Measurements from ENCODE around the gene GJA3. TPM values are rescaled to one million over a fixed set of nuclear protein-coding genes. Genes with fewer than 3 reads are reported as not detected.

The GJA3 gene
- total and polyA plus RNA-seq, 10 of the 15 experiments (the other 5 are each of a cell fraction or from before 2014, with no cell fraction given) = 0.03 to 0.11 (median 0.04) TPM; not detected in 5

- TF ChIP-seq ZBTB11 (CRISPR knock-in tag; IDR thresholded peaks at IDR 0.05) = no peak
- no peak for TF ChIP-seq ETV6 (conservative IDR thresholded peaks at IDR 0.05 in 1 of 2, IDR thresholded peaks at IDR 0.05 in 1 of 2; ENCODE audit: borderline replicate concordance in 1 of 2, low read depth in 1 of 2)
- no peak for TF ChIP-seq SUPT20H (IDR thresholded peaks at IDR 0.05; ENCODE audit: borderline replicate concordance, control insufficient read depth, low read depth, low read length)
- TF ChIP-seq ZNF592 (IDR thresholded peaks at IDR 0.05) = no peak
- TF ChIP-seq EGR1 (IDR thresholded peaks at IDR 0.05; ENCODE audit: borderline replicate concordance in 1 of 2, low read depth in 2 of 2, low read length in 2 of 2) = no peak
Measured at GRCh38 chr13:20181188-20181587, 20.3 kb upstream of the GJA3 start (continued).

Measured in GM12878 (cell line).